ENCODE results near the gene VCP.
A peak's percentile ranks its signal among the peaks of the same experiment; 100 is the strongest.
"Not testable (repeated sequence)": the region's sequence is repeated elsewhere in the genome, so short reads cannot be mapped to it uniquely, and the experiment has no call there.

VCP gene

GRCh38 chr9:35057271-35057620 is 15.2 kb downstream of the VCP start:
- DNase-seq, result no peak

DNA sequence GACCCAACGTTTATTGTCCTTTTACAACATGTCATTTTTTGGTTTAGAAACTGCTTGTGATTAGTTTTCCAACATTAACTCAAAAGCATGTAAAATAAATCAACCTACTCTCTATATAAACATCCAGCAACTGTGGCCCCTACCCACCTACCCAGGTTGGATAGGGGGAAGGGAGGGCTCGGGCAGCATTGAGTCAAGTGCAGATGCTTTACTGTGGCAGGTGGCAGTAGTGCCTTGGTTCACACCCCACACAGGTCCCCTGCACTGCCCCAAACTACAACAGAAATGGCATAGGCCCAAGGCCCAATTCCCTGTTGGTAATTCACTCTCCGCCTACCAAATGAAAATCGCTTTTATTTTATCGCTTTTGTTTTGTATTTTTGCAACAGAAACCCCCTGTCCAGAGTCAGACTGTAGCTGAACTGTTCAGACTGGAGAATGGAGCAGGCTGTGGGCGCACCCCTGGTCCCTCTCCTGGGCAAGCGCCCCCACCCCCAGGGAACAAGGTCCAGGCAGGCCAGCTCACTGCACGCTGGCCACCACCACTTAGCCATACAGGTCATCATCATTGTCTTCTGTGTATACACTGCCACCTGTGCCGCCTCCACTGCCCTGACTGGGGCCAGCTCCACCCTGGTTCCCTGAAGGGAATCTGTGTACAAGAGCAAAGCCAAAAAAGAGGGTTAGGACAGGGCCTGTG is 15.7 kb downstream of the VCP start:
- no peak for DNase-seq

GRCh38 chr9:35054871-35055644 is 17.4 kb downstream of the VCP start:
- no peak for DNase-seq

DNA sequence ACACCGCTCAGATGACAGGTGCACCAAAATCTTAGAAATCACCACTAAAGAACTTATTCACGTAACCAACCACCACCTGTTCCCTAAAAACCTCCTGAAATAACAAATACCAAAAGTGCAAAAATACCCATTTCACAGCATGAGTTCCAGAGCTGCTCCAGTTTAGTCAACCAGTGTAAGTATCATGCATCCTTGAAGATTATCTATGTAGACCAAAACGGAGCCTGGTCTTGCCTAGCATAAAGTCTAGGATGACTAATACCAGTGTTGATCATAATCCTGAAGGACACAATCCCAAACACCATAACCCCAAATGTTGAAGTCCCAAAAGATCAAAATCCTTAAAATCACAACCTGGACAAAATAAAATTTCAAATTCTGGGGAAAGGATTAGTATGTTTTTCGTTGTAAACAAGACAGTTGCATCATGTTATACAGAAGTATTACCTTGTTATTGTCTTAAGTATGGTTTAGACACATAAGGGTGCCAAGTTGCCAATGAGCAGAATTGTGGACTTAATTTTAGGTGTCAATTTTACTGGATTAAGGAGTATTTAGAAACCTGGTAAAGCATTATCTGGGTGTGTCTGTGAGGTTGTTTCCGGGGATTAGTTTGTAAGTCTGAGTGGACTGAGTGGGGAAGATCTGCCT is 18.1 kb downstream of the VCP start:
- DNase-seq, result no peak

DNA sequence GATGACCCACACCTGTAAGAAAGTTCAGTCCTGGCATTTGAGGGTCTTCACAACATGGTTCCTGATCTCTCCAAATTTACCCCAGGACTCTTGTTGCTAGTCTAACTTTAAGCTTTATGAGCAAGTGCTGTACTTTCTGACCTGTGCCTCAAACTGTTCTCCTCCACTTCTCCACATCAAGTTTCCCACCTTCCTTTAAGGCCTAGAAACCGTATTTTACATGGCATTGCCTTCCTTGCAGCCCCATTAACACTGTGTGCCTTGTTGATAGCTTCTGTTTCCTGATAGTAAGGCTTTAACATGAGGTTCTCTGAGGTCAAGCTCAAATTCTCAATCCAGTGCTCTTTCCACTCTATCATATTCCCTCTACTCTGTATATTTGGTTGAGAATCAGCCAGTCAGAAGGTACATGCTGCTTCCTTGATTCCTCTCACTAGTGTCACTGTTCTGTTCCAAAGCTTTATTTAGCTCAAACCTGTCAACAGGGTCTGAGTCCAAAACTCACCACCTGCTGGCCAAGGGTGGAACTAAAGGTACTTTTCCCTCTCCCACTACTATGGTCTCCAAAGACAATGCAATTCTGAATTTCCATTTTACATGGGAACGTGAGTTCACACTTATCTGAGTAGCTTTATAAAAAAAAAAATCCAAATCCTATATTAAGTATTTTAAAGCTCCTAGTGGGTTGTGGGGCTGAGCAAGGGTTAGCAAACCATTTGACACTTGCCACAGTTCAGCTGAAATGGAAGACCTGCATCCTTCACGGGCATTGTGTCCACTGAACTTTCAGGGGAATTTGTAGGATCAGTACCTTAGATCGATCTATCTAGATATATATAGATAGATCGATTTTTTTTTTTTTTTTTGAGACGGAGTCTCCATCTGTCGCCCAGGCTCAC is 21.1 kb downstream of the VCP start:
- DNase-seq, result peak; percentile 31

DNA sequence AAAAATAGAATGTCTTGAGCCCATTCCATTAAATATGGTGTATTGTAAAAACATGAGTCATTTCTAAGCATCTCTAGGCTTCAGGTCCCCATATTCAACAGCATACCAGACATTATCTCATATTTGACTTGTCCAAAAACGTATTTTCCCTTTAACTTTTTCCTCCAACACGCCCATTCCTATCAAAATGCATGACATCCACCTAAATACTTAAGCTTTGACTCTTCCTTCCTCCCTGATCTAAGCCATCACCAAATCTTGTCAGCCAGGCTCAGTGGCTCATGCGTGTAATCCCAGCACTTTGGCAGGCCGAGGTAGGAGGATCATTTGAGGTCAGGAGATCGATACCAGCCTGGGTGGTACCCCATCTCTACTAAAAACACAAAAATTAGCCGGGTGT is 23.9 kb downstream of the VCP start:
- no peak for DNase-seq

DNA sequence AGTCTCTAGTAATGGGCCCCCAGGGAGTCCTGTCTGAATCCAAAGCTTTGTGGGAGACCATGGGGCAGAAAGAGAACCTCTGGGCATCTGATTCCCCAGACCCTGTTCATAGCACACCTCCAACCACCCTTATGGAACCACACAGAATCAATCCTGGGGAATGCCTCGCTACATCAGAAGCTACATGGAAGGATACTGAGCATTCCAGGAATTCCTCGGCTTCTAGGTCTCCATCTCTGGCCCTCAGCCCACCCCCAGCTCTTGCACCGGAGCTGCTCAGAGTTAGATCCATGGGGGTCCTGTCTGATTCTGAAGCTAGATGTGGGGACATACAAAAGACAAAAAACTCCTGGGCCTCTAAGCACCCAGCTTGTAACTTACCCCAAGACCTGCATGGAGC is 28.4 kb downstream of the VCP start:
- DNase-seq, result no peak

DNA sequence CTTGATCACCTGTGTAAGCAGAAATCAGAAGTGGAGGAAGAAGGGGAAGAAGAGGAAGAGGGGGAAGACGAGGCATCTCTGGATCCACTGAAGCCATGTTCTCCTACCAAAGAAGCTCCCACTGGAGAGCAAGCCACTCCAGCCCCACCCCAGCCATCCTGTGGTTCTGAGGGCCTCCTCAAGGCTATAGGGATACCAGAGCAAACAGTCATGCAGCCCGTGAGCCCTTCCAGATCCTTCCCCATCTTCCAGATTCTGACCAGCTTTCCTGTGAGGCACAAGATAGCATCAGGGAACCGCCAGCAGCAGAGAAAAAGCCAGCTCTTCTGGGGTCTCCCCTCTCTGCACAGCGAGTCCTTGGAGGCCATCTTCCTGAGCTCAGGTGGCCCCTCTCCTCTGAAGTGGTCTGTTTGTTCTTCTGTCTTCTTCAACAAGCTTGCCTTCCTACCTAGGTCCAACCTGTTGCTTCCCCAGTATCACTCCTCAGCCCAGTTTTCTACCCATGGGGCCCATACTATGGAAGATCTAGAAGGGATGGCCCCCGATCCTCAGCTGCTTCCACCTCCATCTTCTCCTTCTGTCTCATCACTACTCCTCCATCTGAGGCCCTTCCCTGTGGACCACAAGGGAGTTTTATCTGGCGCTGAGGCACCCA is 29.4 kb downstream of the VCP start:
- no peak for DNase-seq

GRCh38 chr9:35042081-35042604 is 30.3 kb downstream of the VCP start:
- no peak for DNase-seq

DNA sequence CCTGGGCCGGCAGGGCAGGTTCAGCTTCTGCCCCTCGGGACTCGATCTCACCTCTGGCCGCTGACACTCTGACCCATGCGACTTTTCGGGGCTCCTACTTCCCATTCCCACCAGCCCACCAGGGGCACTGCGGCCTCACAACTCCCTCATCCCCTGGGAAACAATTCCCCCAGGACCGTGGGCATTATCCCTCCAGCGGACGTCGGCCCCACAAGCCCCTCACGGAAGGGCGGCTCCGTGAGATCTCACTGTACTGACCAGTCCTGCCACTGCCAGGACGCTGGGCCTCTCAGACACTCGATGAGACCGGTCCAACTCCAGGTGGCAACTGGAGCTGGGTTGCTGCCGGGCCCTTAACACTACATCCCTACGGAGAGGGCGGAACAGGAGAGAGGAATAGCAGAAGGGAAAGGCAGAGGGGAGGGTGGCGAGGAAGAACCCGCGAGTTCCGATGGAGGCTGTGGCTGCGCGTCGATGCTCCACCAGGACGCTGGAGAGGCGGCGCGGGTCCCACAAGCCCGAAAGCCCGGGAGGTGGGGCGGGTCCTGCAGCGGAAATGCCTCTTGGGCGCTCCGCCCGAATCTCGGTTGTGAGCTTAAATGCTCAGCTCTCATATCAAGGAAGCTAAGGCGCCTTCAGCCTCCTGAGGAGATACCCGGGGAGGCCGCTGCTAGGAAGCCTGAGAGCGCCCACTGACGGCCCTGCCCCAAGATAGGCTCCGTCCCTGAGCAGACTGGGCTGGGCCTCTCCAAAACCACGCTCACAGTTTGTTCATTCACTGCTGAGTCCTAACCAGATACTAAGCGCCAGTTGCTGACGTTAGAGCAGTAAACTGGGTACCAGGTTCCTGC is 36.3 kb downstream of the VCP start:
- peak; percentile 34 for DNase-seq

DNA sequence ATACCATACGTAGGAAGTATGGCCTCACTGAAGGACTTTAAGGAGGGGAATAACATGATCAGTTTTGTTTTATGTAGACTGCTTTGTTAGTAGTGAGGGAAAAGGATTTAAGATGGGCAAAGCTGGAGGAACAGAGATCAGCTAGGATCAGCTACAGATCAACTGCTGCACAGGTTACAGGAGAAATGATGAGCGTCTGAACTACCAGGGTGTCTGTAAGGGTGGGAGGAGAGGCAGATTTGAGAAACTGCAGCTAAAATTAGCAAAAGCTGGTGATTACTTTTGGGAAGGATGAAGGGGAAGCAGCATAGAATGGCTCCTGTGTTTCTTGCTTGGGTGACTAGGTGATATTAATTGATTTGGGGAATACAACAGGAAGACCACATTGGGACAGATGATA is 39.3 kb downstream of the VCP start:
- no peak for DNase-seq

GRCh38 chr9:35029852-35030251 is 42.6 kb downstream of the VCP start:
- no peak for DNase-seq

DNA sequence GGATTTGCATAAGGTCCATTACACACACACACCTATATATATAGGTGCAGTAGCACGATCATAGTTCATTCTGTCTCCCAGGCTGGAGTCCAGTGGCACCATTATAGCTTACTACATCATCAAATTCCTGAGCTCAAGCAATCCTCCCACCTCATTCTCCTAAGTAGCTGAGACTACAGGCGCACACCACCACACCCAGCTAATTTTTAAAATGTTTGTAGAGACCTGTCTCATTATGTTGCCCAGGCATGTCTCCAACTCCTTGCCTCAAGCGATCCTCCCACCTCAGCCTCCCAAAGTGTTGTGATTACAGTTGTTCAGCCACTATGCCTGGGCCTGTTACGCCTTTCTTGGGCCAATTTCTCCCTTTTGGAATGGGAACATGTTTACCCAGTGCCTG is 43.2 kb downstream of the VCP start:
- no peak for DNase-seq

DNA sequence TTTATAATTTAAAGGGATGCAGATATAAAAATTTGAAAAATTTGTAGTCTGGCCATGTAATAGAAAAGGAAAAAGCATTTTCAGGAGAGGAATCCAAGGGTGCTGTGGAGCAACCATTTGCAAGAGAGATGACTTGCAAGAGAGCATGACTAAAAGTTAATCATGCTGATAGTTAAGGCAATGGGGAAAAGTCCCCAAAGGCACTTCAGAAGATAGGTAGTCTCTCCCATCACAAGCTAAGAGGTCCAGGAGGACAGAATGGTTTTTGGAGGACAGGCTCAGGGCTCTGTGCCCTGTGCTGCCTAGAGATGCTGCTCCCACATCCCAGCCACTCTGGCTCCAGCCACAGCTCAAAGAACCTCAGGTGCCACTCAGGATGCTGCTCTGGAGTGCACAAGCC is 44.1 kb downstream of the VCP start:
- no peak for DNase-seq

- no peak for DNase-seq
These were observed 44.6 kb downstream of the VCP start for GRCh38 chr9:35027860-35028259.

GRCh38 chr9:35027374-35027773 is 45.1 kb downstream of the VCP start:
- DNase-seq, result no peak

- no peak for DNase-seq
These were observed 45.8 kb downstream of the VCP start for GRCh38 chr9:35026671-35027070.

DNA sequence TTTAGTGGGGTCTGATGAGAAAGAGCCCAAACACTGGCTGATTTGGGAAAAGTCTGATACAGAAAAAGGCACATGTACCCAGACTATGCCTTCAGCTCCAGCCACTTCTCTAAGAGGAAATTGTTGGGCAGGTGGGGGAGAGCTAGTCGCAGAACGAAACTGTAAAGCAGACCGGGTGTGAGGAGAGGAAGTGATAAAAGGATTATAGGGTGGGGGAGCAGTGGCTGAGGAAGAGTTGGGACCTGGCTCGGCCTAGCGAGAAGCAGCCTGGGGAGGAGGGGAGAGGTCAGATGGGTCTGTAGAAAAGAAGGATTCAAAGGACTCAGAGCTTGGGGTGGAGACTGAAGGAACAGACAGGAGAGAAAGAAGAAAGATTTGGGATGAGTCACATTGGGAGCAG is 49.0 kb downstream of the VCP start:
- not testable (repeated sequence) for DNase-seq

GRCh38 chr9:35014517-35014916 is 57.9 kb downstream of the VCP start:
- DNase-seq, result no peak

DNA sequence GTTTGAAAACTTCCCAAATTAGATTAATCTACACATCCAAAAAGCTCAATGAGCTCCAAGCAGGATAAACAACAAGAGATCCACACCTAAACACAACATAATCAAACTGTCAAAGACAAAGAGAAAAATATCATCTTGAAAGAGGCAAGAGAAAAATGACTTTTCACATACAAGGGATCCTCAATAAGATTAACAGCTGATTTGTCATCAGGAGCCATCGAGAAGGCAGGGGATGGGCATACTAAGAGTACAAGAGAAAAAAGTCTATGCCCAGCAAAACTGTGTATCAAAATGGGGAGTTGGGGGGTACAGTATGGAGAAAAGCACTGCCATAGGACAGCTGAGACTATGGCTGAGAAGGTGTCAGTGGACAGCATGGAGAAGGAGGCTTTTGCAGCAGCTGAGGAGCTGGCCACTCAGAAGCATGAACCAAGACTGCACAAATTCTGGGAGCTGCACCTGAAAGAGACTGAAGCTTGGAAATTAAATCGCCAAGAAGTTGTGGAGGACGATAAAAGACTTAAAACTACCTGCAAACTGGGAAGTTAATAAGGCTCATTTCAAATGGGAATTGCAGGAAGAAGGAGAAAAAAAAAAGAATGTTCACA is 62.0 kb downstream of the VCP start:
- DNase-seq, result no peak
